Endothelial cell of umbilical vein (primary cell): ENCODE measurements around the gene AACS. TPM values are rescaled to one million over a fixed set of nuclear protein-coding genes. Genes with fewer than 3 reads are reported as not detected.

Experiments
- BruUV-seq: library from RNA; stranded (reverse); fragments of 400-500 nt; replicated peaks from 2 replicates; lab custom pipeline; 2021; lab: Mats Ljungman, UMichigan
- CTCF ChIA-PET: fragments of 300-600, 350-600 bp; sonication (Branson Sonifier 250); formaldehyde crosslinking; loops from one replicate; lab custom pipeline; 2021; ENCODE audit warnings: antibody characterized with exemption, inconsistent platforms; lab: Charles Lee
- POLR2A ChIA-PET: fragments of 300-600, 350-600 bp; sonication (Branson Sonifier 250); formaldehyde crosslinking; loops from one replicate; lab custom pipeline; 2021; ENCODE audit warnings: antibody characterized with exemption, inconsistent platforms; lab: Charles Lee
- DNase-seq: peaks from one replicate; pipeline ENCODE4 v3.0.0-alpha.2; 2011; ENCODE audit warnings: low read depth, low spot score
- FAIRE-seq: peaks from 2 replicates; lab custom pipeline; 2011; peaks lifted over from hg19 to GRCh38; lab: Jason Lieb, UNC
- H2AFZ ChIP-seq: 2 replicates; pipeline ENCODE4 v1.6.0; 2012; ENCODE audit warnings: low read depth, low read length, control low read depth, inconsistent platforms
- H3K27ac ChIP-seq: 2 replicates; pipeline ENCODE4 v1.5.1; 2011; ENCODE audit warnings: low read depth, mild to moderate bottlenecking, control low read depth, low read length, moderate library complexity; ENCODE audit not compliant: insufficient read depth
- H3K27me3 ChIP-seq, 2 experiments: 2 replicates each; pipeline versions ENCODE4 v1.6.0 to v1.6.1; 2011; ENCODE audit warnings: low read length in 2 of 2, mixed read lengths in 1 of 2; ENCODE audit not compliant: control insufficient read depth in 2 of 2, insufficient read depth in 2 of 2
- H3K36me3 ChIP-seq, 2 experiments: 2 replicates in 1 of 2; 3 replicates in 1 of 2; pipeline ENCODE4 v1.5.1; 2011; ENCODE audit warnings: low read length in 2 of 2, mild to moderate bottlenecking in 1 of 2, moderate library complexity in 1 of 2; ENCODE audit not compliant: control insufficient read depth in 2 of 2, insufficient read depth in 2 of 2; ENCODE audit errors: extremely low read depth in 1 of 2
- H3K4me1 ChIP-seq: 3 replicates; pipeline ENCODE4 v1.5.1; 2011; ENCODE audit warnings: mild to moderate bottlenecking, low read length; ENCODE audit not compliant: control insufficient read depth, insufficient read depth; ENCODE audit errors: extremely low read depth
- H3K4me2 ChIP-seq: 2 replicates; pipeline ENCODE4 v1.6.1; 2011; ENCODE audit warnings: low read length, control low read depth, mixed read lengths; ENCODE audit not compliant: insufficient read depth
- H3K4me3 ChIP-seq, 3 experiments: fragments of 200-600 bp in 1 of 3; sonication (generic), shearing (Covaris generic) in 1 of 3; replicated peaks in 1 of 3; 2 replicates each; pipeline ENCODE4 v1.5.1; 2011 to 2016; ENCODE audit warnings: control low read depth in 3 of 3, low read length in 3 of 3, mild to moderate bottlenecking in 2 of 3, inconsistent platforms in 1 of 3, low read depth in 1 of 3, moderate library complexity in 1 of 3; ENCODE audit not compliant: insufficient read depth in 1 of 3
- H3K79me2 ChIP-seq: 2 replicates; pipeline ENCODE4 v1.6.0; 2012; ENCODE audit warnings: low read length, inconsistent platforms; ENCODE audit not compliant: control insufficient read depth, insufficient read depth
- H3K9ac ChIP-seq: replicated peaks from 2 replicates; pipeline ENCODE3; 2011; ENCODE audit warnings: low read length, control low read depth; ENCODE audit not compliant: insufficient read depth; ENCODE audit errors: extremely low read depth
- H3K9me1 ChIP-seq: replicated peaks from 3 replicates; pipeline ENCODE4 v1.6.0; 2011; ENCODE audit warnings: mild to moderate bottlenecking, low read length; ENCODE audit not compliant: control insufficient read depth, insufficient read depth; ENCODE audit errors: extremely low read depth
- H3K9me3 ChIP-seq: replicated peaks from 2 replicates; pipeline ENCODE4 v1.5.1; 2012; ENCODE audit warnings: low read length, inconsistent platforms; ENCODE audit not compliant: control insufficient read depth, insufficient read depth
- H4K20me1 ChIP-seq: replicated peaks from 2 replicates; pipeline ENCODE3; 2011; ENCODE audit warnings: mild to moderate bottlenecking, low read length; ENCODE audit not compliant: control insufficient read depth, insufficient read depth; ENCODE audit errors: extremely low read depth
- EZH2 ChIP-seq: IDR thresholded peaks from 2 replicates; pipeline ENCODE4 v1.6.1; 2012; ENCODE audit warnings: borderline replicate concordance, low read depth, mild to moderate bottlenecking, moderate library complexity, low read length, inconsistent platforms; ENCODE audit not compliant: severe bottlenecking
- FOS ChIP-seq: IDR thresholded peaks from 2 replicates; pipeline ENCODE4 v1.6.1; 2011; ENCODE audit warnings: mild to moderate bottlenecking, low read length, moderate library complexity, borderline replicate concordance; ENCODE audit not compliant: insufficient read depth
- GATA2 ChIP-seq: IDR thresholded peaks from 2 replicates; pipeline ENCODE4 v1.7.0; 2011; ENCODE audit warnings: low read depth, mild to moderate bottlenecking, moderate library complexity, mixed read lengths, low read length; ENCODE audit not compliant: insufficient read length, insufficient read depth
- JUN ChIP-seq: IDR thresholded peaks from 2 replicates; pipeline ENCODE4 v1.6.1; 2011; ENCODE audit warnings: borderline replicate concordance, low read depth; ENCODE audit not compliant: insufficient read length, insufficient read depth
- MYC ChIP-seq: IDR thresholded peaks from one replicate; pipeline ENCODE4 v1.6.1; 2011; ENCODE audit warnings: mild to moderate bottlenecking, low read depth, low read length
- POLR2A ChIP-seq: IDR thresholded peaks from 2 replicates; pipeline ENCODE4 v1.6.1; 2012; ENCODE audit warnings: low read depth, mild to moderate bottlenecking, control low read depth, low read length
- POLR2AphosphoS5 ChIP-seq: IDR thresholded peaks from 2 replicates; pipeline ENCODE4 v1.6.1; 2012; ENCODE audit warnings: low read depth, mild to moderate bottlenecking, control low read depth, low read length, moderate library complexity; ENCODE audit not compliant: insufficient read depth
- dilution Hi-C: fragments of 300-500 bp; cut with MboI; formaldehyde crosslinking; loops from one replicate; pipeline ENCODE4 v1.15.0; 2019; ENCODE audit warnings: low sequenced_read_pairs; ENCODE audit not compliant: extremely low pct_ligation_motif_present
- intact Hi-C: fragments of 100-400 bp; cut with micrococcal nuclease; formaldehyde crosslinking; loops from one replicate; pipeline ENCODE4 v1.10.0; 2022
- polyA plus RNA-seq, 4 experiments: library from polyadenylated mRNA; depleted of rRNA in 3 of 4; stranded (reverse) in 3 of 4; unstranded in 1 of 4; fragments of >200 nt; gene quantifications; 2 replicates each; pipeline versions ENCODE4 v1.2.1 to v1.2.3, GENCODE V29; 2011 to 2012; ENCODE audit warnings: missing spikeins in 1 of 4
- total RNA-seq: library from RNA; stranded (reverse); gene quantifications from 2 replicates; pipeline ENCODE4 v1.2.3, GENCODE V29; 2021
- TF ChIP-seq, protein P1 (sequence below): IDR thresholded peaks from 2 replicates; pipeline ENCODE4 v1.6.1; 2011; ENCODE audit not compliant: insufficient read depth, insufficient read length
- TF ChIP-seq, protein P2 (sequence below), 2 donors: IDR thresholded peaks; 1 replicate in 1 of 2; 2 replicates in 1 of 2; pipeline ENCODE4 v1.5.1; 2011; ENCODE audit warnings: low read length in 2 of 2, mild to moderate bottlenecking in 2 of 2, moderate library complexity in 2 of 2, control low read depth in 1 of 2, inconsistent platforms in 1 of 2, low read depth in 1 of 2; ENCODE audit not compliant: insufficient read depth in 1 of 2; ENCODE audit errors: extremely low read depth in 1 of 2

The AACS gene
- total and polyA plus RNA-seq, 2 donors (not counting 3 experiments of a cell fraction or from before 2014, with no cell fraction given): 34.7 to 40.3 TPM

GRCh38 chr12:125189502-125189901 lies 124.3 kb downstream of the AACS start:
- Histone ChIP-seq H3K4me3 (no peak overlapping the region), H3K9ac (no peak overlapping the region), H3K79me2 (no peaks in the 10 kb centered on the region), H2AFZ (no peak overlapping the region), H4K20me1 (no peaks in the 10 kb centered on the region), H3K4me2 (no peak overlapping the region), H3K27ac (no peak overlapping the region), H3K4me1 (no peaks in the 10 kb centered on the region), H3K36me3 (no peaks in the 10 kb centered on the region), H3K9me1 (no peaks in the 10 kb centered on the region), H3K9me3 (no peaks in the 10 kb centered on the region), H3K27me3 (peaks cover 39 to 43% of the 10 kb centered on the region in 2 experiments)
- dilution Hi-C loops: no loop called here
- POLR2A ChIA-PET: no interaction called here
- BruUV-seq: no TSS peak
- DNase-seq: no peak
- TF ChIP-seq MYC (no peak), GATA2 (no peak), POLR2A (no peak), JUN (no peak), FOS (no peak), POLR2AphosphoS5 (no peak), EZH2 (no peak)
- TF ChIP-seq, protein P1, sequence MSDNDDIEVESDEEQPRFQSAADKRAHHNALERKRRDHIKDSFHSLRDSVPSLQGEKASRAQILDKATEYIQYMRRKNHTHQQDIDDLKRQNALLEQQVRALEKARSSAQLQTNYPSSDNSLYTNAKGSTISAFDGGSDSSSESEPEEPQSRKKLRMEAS: no peak
- TF ChIP-seq, protein P2, sequence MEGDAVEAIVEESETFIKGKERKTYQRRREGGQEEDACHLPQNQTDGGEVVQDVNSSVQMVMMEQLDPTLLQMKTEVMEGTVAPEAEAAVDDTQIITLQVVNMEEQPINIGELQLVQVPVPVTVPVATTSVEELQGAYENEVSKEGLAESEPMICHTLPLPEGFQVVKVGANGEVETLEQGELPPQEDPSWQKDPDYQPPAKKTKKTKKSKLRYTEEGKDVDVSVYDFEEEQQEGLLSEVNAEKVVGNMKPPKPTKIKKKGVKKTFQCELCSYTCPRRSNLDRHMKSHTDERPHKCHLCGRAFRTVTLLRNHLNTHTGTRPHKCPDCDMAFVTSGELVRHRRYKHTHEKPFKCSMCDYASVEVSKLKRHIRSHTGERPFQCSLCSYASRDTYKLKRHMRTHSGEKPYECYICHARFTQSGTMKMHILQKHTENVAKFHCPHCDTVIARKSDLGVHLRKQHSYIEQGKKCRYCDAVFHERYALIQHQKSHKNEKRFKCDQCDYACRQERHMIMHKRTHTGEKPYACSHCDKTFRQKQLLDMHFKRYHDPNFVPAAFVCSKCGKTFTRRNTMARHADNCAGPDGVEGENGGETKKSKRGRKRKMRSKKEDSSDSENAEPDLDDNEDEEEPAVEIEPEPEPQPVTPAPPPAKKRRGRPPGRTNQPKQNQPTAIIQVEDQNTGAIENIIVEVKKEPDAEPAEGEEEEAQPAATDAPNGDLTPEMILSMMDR (IDR thresholded peaks at IDR 0.05; ENCODE audit: extremely low read depth in 1 of 2, insufficient read depth in 1 of 2, low read depth in 1 of 2, low read length in 2 of 2): no peak
- CTCF ChIA-PET: interaction anchor here (1.5 to 1.9 kb wide), 2 partner anchors 9 to 13 kb away, joined by 3 to 7 read pairs; no protein-coding TSS in a partner anchor
- intact Hi-C loops: loop anchor here (10.0 kb wide), 1 partner anchor 875 kb away; no protein-coding TSS in a partner anchor
- no peak for FAIRE-seq
